Liver (tissue), 9 donors: ENCODE measurements around the gene FAM117A. TPM values are rescaled to one million over a fixed set of nuclear protein-coding genes. Genes with fewer than 3 reads are reported as not detected.
A peak's percentile ranks its signal among the peaks of the same experiment; 100 is the strongest.

ENCODE experiments used
- DNase-seq: peaks from one replicate; pipeline ENCODE4 v3.0.0-alpha.2; 2017; ENCODE audit warnings: low spot score
- H3K27ac ChIP-seq, 2 donors: one replicate each; pipeline ENCODE4 v1.7.0; 2013; ENCODE audit warnings: inconsistent platforms in 2 of 2, low read length in 2 of 2, control low read depth in 1 of 2, low read depth in 1 of 2, mild to moderate bottlenecking in 1 of 2
- H3K27me3 ChIP-seq, 4 donors: one replicate each; pipeline versions ENCODE4 v1.6.1 to v1.7.0; 2013; ENCODE audit warnings: low read length in 3 of 4, inconsistent platforms in 1 of 4, mild to moderate bottlenecking in 1 of 4, moderate library complexity in 1 of 4; ENCODE audit not compliant: control insufficient read depth in 4 of 4, insufficient read depth in 4 of 4
- H3K36me3 ChIP-seq, 4 donors: one replicate each; pipeline versions ENCODE4 v1.6.1 to v1.7.0; 2013; ENCODE audit warnings: low read length in 3 of 4, mild to moderate bottlenecking in 3 of 4, low read depth in 1 of 4, moderate library complexity in 1 of 4; ENCODE audit not compliant: control insufficient read depth in 4 of 4, insufficient read depth in 3 of 4
- H3K4me1 ChIP-seq, 4 donors: one replicate each; pipeline versions ENCODE4 v1.6.1 to v1.7.0; 2013; ENCODE audit warnings: low read length in 3 of 4, mild to moderate bottlenecking in 3 of 4, moderate library complexity in 1 of 4; ENCODE audit not compliant: control insufficient read depth in 4 of 4, insufficient read depth in 4 of 4
- H3K4me3 ChIP-seq, 3 donors: one replicate each; pipeline versions ENCODE4 v1.6.1 to v1.7.0; 2013; ENCODE audit warnings: low read length in 3 of 3, control low read depth in 1 of 3, low read depth in 1 of 3, mild to moderate bottlenecking in 1 of 3
- H3K9ac ChIP-seq, 2 donors: one replicate each; pipeline ENCODE4 v1.7.0; 2013; ENCODE audit warnings: low read length in 2 of 2, mild to moderate bottlenecking in 2 of 2, moderate library complexity in 2 of 2, control low read depth in 1 of 2, low read depth in 1 of 2
- H3K9me3 ChIP-seq, 4 donors: one replicate each; pipeline versions ENCODE4 v1.6.1 to v1.7.0; 2013; ENCODE audit warnings: low read length in 3 of 4; ENCODE audit not compliant: control insufficient read depth in 4 of 4
- FOXA1 ChIP-seq: IDR thresholded peaks from 2 replicates; pipeline ENCODE4 v1.6.1; 2016; ENCODE audit warnings: antibody characterized with exemption
- GABPA ChIP-seq, 2 donors: IDR thresholded peaks in 1 of 2; conservative IDR thresholded peaks in 1 of 2; 2 replicates each; pipeline ENCODE4 v1.6.1; 2016; ENCODE audit warnings: antibody characterized with exemption in 2 of 2, mild to moderate bottlenecking in 1 of 2, moderate library complexity in 1 of 2
- HNF4A ChIP-seq, 2 donors: conservative IDR thresholded peaks; 2 replicates each; pipeline ENCODE4 v1.6.1; 2016; ENCODE audit warnings: antibody characterized with exemption in 2 of 2, mild to moderate bottlenecking in 2 of 2
- HNF4G ChIP-seq: IDR thresholded peaks from 2 replicates; pipeline ENCODE4 v1.6.1; 2016; ENCODE audit warnings: antibody characterized with exemption
- JUND ChIP-seq, 2 donors: IDR thresholded peaks; 2 replicates each; pipeline ENCODE4 v1.6.1; 2016; ENCODE audit warnings: antibody characterized with exemption in 2 of 2
- RXRA ChIP-seq, 2 donors: IDR thresholded peaks; 2 replicates each; pipeline ENCODE4 v1.6.1; 2017 to 2018; ENCODE audit warnings: antibody characterized with exemption in 2 of 2, mild to moderate bottlenecking in 1 of 2
- TAF1 ChIP-seq: conservative IDR thresholded peaks from 2 replicates; pipeline ENCODE4 v1.6.1; 2016; ENCODE audit warnings: antibody characterized with exemption, mild to moderate bottlenecking
- YY1 ChIP-seq: IDR thresholded peaks from 2 replicates; pipeline ENCODE4 v1.6.1; 2016; ENCODE audit warnings: antibody characterized with exemption, mild to moderate bottlenecking
- WGBS: extraction: QIAGEN DNeasy Blood & Tissue Kit; methylation state at CpG from one replicate; pipeline ENCODE4 v1.1.7; 2013; 5-methylcytosine and 5-hydroxymethylcytosine counted together
- polyA plus RNA-seq, 2 donors: library from polyadenylated mRNA; stranded (reverse) in 1 of 2; unstranded in 1 of 2; fragments of 200-250 nt in 1 of 2; fragments of >200 nt in 1 of 2; fragmentation: Nextera tagmentation in 1 of 2; extraction: Ambion mirVana in 1 of 2; gene quantifications; one replicate each; pipeline versions ENCODE4 v1.2.1 to v1.2.3, GENCODE V29; 2013 to 2015
- total RNA-seq, 2 donors: library from RNA; depleted of rRNA; stranded (reverse); fragments of >200 nt; gene quantifications; one replicate each; pipeline ENCODE4 v1.2.3, GENCODE V29; 2014
- TF ChIP-seq, protein P1 (sequence below): IDR thresholded peaks from 2 replicates; pipeline ENCODE4 v1.6.1; 2016; ENCODE audit warnings: antibody characterized with exemption
- TF ChIP-seq, protein P2 (sequence below): fragments of 150-350 bp; IDR thresholded peaks from 2 replicates; pipeline ENCODE4 v1.5.1; 2017; ENCODE audit warnings: improper control_type of control experiment, low read depth, low read length; ENCODE audit not compliant: missing input control
- TF ChIP-seq, protein P3 (sequence below): IDR thresholded peaks from 2 replicates; pipeline ENCODE4 v1.6.1; 2016; ENCODE audit warnings: antibody characterized with exemption
- TF ChIP-seq, protein P4 (sequence below): IDR thresholded peaks from 2 replicates; pipeline ENCODE4 v1.6.1; 2016; ENCODE audit warnings: antibody characterized with exemption
- TF ChIP-seq, protein P5 (sequence below): IDR thresholded peaks from 2 replicates; pipeline ENCODE4 v1.6.1; 2016; ENCODE audit warnings: antibody characterized with exemption, mild to moderate bottlenecking
- donor health status: healthy.
- donor health status: healthy.
- donor health status: healthy.
- donor health status: healthy.
- donor health status: healthy.

FAM117A gene
- total and polyA plus RNA-seq, 4 donors: 4.5 to 39.3 (median 5.5) TPM

DNA sequence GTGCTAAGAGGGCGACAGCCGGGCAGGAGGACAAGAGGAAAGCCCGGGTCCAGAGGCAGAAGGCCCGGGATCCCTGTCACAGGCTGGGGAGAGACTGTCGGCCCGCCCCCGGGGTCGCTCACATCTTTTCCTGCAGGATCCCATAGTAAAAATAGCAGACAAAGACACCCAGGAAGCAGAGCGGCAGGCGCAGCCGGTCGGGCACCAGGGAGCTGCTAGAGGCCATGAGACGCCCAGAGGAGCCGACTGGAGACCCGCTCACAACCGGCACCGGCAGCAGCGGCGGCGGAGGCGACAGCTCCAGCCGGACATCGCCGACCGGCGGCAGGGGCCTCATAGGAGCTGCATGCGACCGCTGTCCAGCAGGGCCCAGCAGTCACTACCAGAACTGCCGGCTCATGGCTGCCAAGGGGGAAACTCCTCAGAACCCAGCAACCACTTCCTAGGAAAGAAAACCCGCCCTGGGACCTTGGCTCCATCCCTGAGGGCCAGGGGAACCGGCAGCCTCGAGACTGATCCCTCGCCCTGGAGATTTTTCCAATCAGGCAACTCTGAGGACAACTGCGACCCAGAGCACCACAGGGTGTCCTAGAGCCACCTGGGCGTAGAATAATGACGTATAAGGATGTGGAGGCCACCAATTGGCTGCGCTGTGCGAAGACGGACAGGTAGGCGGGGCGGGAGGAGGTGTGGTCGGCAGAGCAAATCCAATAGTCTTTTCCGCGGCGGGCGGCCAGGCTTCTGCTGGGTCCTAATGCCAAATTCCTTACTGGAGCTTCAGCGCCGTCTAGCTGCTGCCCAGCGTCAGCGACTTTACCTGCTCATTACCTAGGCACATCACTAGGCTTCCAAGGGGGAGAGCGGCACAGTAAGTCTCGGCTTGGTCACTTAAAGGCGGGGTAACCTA lies 56.1 kb downstream of the FAM117A start, which contains the start of gene SLC35B1 (continued):
- TF ChIP-seq GABPA (IDR thresholded peaks at IDR 0.05 in 1 of 2, conservative IDR thresholded peaks at IDR 0.05 in 1 of 2): peak in 1 of 2 donors; percentile 72

DNA sequence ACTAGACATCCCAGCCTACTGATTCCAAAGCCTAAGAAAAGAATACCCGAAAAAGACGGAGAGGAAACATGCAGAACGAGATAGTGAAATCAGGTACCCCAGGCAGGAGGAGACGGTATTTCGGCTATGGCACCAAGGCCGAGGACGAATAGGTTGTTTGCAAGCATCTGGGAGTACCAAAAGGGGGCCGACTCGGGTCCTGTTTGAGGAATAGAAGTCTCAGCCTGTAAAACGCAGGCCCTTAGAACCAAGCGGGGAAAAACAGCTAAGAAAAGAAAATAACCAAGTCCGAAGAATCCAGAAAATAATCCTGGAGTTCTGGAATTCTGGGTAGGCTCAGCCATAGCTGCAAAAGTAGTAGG lies 56.7 kb downstream of the FAM117A start:
- H3K36me3 ChIP-seq: peaks cover 8 to 43% (median 27%) of the 10 kb centered on the region in 4 donors
- peaks cover 8 to 38% (median 30%) of the 10 kb centered on the region in 4 donors for H3K4me1 ChIP-seq
- no peaks in the 10 kb centered on the region for H3K27me3 ChIP-seq
- TF ChIP-seq, protein P1, sequence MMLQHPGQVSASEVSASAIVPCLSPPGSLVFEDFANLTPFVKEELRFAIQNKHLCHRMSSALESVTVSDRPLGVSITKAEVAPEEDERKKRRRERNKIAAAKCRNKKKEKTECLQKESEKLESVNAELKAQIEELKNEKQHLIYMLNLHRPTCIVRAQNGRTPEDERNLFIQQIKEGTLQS: peak; percentile 1
- TF ChIP-seq, protein P2, sequence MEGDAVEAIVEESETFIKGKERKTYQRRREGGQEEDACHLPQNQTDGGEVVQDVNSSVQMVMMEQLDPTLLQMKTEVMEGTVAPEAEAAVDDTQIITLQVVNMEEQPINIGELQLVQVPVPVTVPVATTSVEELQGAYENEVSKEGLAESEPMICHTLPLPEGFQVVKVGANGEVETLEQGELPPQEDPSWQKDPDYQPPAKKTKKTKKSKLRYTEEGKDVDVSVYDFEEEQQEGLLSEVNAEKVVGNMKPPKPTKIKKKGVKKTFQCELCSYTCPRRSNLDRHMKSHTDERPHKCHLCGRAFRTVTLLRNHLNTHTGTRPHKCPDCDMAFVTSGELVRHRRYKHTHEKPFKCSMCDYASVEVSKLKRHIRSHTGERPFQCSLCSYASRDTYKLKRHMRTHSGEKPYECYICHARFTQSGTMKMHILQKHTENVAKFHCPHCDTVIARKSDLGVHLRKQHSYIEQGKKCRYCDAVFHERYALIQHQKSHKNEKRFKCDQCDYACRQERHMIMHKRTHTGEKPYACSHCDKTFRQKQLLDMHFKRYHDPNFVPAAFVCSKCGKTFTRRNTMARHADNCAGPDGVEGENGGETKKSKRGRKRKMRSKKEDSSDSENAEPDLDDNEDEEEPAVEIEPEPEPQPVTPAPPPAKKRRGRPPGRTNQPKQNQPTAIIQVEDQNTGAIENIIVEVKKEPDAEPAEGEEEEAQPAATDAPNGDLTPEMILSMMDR: no peak
- TF ChIP-seq TAF1: no peak
- no peak for TF ChIP-seq HNF4A (conservative IDR thresholded peaks at IDR 0.05)
- H3K27ac ChIP-seq: peak overlapping the region; percentile 91 to 99
- H3K9ac ChIP-seq: peak overlapping the region; percentile 84 to 96
- no peaks in the 10 kb centered on the region for H3K9me3 ChIP-seq
- peak overlapping the region; percentile 82 to 95 (median 94) for H3K4me3 ChIP-seq
- under 1% methylated on average over 12 of the region's 12 CpGs for WGBS
- DNase-seq: no peak

DNA sequence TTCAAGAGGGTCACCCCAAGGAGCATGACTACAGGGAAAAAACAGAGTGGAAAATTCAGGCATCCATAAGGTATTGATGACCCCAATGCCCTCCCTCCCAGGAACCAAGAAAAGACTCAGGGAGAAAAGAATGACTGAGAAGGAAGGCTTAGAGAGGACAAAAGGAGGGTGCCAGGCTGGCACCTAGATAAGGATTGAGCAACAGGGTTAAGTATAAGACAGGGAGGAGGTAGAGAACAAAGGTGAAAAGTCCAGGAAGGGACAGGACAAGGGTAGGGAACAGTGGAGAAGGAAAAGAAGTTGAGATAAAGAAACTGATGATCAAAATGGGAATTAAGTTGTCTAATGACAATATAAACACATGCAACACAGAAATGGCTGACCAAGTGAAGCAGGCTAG lies 58.7 kb downstream of the FAM117A start:
- H3K36me3 ChIP-seq: peaks cover 12 to 55% (median 40%) of the 10 kb centered on the region in 4 donors
- no peaks in the 10 kb centered on the region for H3K27me3 ChIP-seq
- H3K4me1 ChIP-seq: peaks cover 8 to 38% (median 30%) of the 10 kb centered on the region in 4 donors
- no peak overlapping the region for H3K9ac ChIP-seq
- H3K9me3 ChIP-seq: no peaks in the 10 kb centered on the region
- no peak for DNase-seq
- peak overlapping the region in 1 of 2 donors; percentile 76 for H3K27ac ChIP-seq
- H3K4me3 ChIP-seq: no peak overlapping the region
- TF ChIP-seq, protein P3, sequence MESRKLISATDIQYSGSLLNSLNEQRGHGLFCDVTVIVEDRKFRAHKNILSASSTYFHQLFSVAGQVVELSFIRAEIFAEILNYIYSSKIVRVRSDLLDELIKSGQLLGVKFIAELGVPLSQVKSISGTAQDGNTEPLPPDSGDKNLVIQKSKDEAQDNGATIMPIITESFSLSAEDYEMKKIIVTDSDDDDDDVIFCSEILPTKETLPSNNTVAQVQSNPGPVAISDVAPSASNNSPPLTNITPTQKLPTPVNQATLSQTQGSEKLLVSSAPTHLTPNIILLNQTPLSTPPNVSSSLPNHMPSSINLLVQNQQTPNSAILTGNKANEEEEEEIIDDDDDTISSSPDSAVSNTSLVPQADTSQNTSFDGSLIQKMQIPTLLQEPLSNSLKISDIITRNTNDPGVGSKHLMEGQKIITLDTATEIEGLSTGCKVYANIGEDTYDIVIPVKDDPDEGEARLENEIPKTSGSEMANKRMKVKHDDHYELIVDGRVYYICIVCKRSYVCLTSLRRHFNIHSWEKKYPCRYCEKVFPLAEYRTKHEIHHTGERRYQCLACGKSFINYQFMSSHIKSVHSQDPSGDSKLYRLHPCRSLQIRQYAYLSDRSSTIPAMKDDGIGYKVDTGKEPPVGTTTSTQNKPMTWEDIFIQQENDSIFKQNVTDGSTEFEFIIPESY: no peak
- TF ChIP-seq HNF4A (conservative IDR thresholded peaks at IDR 0.05): peak in 1 of 2 donors; percentile 18

DNA sequence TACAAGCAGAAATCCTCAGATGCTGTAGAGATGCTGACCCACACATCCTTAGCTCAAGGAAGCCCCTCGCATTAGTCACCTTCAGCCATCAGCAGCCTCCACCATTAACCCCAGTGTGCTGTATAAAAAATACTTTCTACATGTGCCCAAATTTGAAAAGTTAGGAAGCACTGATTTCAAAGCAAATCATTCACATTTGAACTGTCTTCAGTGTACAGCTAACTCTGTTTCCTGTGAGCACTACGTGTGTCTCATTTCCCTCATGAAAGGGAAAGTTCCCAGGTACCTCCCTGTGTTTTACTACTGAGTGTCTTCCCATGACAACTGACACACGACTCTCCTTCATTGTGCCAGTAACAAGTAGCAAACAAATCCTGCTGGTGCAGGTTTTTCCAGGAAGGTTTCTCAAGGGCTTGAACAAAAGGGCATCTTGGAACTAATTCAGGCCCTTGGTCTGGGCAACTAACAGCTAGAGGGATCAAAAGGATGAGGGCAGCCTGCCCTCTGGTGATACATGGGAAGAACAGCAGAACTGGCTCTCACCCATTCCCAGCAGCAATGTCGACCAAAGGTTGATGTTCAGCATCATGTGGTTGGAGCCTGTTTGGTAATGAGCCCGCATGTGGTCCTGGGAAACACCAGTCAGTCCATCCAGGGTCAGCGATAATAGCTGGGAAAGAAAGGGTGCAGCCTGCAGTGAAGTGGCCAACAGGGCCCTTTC lies 60.2 kb downstream of the FAM117A start:
- Histone ChIP-seq H3K9me3 (no peaks in the 10 kb centered on the region), H3K9ac (no peak overlapping the region), H3K27ac (peak overlapping the region; percentile 61 to 76), H3K4me3 (no peak overlapping the region), H3K36me3 (peaks cover 15 to 63% (median 42%) of the 10 kb centered on the region in 4 donors), H3K4me1 (peaks cover 6 to 37% (median 29%) of the 10 kb centered on the region in 4 donors), H3K27me3 (no peaks in the 10 kb centered on the region)
- WGBS: 40% methylated on average over 6 of the region's 6 CpGs
- DNase-seq: no peak
- peak; percentile 47 for TF ChIP-seq HNF4G
- TF ChIP-seq FOXA1: peak; percentile 24
- TF ChIP-seq, protein P1: no peak
- TF ChIP-seq, protein P4, sequence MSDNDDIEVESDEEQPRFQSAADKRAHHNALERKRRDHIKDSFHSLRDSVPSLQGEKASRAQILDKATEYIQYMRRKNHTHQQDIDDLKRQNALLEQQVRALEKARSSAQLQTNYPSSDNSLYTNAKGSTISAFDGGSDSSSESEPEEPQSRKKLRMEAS: peak; percentile 68
- TF ChIP-seq TAF1: no peak
- TF ChIP-seq RXRA (IDR thresholded peaks at IDR 0.05): peak; percentile 87 to 88
- peak; percentile 77 to 82 for TF ChIP-seq HNF4A (conservative IDR thresholded peaks at IDR 0.05)
- peak; percentile 64 for TF ChIP-seq YY1
- TF ChIP-seq, protein P5, sequence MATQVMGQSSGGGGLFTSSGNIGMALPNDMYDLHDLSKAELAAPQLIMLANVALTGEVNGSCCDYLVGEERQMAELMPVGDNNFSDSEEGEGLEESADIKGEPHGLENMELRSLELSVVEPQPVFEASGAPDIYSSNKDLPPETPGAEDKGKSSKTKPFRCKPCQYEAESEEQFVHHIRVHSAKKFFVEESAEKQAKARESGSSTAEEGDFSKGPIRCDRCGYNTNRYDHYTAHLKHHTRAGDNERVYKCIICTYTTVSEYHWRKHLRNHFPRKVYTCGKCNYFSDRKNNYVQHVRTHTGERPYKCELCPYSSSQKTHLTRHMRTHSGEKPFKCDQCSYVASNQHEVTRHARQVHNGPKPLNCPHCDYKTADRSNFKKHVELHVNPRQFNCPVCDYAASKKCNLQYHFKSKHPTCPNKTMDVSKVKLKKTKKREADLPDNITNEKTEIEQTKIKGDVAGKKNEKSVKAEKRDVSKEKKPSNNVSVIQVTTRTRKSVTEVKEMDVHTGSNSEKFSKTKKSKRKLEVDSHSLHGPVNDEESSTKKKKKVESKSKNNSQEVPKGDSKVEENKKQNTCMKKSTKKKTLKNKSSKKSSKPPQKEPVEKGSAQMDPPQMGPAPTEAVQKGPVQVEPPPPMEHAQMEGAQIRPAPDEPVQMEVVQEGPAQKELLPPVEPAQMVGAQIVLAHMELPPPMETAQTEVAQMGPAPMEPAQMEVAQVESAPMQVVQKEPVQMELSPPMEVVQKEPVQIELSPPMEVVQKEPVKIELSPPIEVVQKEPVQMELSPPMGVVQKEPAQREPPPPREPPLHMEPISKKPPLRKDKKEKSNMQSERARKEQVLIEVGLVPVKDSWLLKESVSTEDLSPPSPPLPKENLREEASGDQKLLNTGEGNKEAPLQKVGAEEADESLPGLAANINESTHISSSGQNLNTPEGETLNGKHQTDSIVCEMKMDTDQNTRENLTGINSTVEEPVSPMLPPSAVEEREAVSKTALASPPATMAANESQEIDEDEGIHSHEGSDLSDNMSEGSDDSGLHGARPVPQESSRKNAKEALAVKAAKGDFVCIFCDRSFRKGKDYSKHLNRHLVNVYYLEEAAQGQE: peak; percentile 51
- TF ChIP-seq JUND (IDR thresholded peaks at IDR 0.05): no peak
